GM19193 (cell line): ENCODE measurements around the gene BICD2.

ENCODE experiments used
- POLR2A ChIP-seq: IDR thresholded peaks from 4 replicates; pipeline ENCODE4 v1.6.1; 2011; ENCODE audit not compliant: insufficient read depth, insufficient read length; ENCODE audit errors: extremely low read depth

The BICD2 gene

GRCh38 chr9:92717201-92718085 lies 47.2 kb downstream of the BICD2 start:
- TF ChIP-seq POLR2A, result no peak

DNA sequence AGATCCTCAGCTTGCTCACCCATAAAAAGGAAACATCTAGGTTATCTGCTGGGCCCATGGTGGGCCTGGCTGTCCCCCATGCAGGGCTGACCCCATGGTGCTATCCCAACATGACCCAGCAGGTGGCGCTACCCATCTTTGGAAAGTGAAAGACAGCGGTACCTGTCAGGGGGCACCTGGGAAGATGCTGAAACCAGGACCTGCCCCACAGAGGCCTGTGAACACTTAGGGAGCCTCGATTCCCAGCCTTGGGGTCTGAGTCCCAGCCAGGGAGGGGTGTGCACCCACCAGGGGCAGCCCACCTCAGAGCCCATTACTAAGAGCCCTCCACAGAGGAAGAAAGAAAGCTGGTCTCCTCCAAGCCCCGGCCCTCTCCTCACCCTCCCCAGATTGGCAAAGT lies 48.1 kb downstream of the BICD2 start:
- no peak for TF ChIP-seq POLR2A

GRCh38 chr9:92715488-92716231 lies 49.0 kb downstream of the BICD2 start:
- no peak for TF ChIP-seq POLR2A

DNA sequence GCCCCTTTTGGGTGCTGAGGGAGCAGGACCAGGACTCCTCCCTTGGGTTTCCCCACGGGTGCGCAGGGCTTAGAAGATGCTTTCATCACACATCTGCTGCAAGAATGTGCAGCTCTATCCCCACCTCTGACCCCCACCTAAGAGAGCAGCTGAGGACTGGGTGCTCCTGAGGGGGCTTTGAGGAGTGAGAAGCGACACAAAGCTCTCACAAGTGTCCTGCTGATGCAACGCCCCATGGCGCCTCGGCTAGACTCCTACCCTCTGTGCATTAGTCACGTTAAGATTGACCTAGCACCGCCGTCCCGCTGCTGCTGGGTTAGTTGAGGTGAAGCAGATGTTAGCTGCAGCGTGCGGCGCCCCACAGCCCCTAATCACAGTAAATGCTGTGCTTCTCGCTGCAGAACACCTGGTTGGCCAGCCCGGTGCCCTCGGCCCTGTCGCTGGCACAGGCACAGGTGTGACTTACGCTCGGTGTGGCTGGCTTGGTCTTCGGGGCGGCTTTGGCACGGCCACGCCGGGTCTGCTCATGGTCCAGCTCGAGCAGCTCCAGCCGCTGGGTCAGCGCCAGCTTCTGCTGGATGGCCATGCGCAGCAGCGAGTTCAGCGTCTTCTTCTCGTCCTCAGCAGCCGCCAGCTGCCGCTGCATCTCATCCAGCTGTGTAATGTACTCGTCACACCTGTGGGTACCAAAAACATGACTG lies 49.7 kb downstream of the BICD2 start:
- no peak for TF ChIP-seq POLR2A

DNA sequence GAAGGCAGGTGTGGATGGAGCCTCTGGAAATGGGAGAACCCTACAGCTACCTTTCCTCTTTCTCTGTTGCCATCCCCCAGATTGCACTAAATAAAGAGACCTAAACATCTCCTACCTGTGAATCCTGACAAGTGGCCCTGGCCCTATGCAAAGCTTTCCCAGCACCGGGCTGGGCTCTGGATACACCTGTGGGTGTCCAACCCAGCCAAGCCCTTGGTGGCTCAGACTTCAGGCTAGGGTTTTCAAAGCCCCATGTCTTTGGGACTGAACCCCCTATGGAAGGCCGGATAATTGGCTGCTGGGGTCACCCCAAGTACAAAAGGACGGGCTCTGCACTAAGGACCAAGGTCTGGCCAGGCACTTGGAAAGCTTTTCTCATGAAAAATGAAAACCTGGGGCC lies 50.6 kb downstream of the BICD2 start:
- TF ChIP-seq POLR2A, result no peak

- no peak for TF ChIP-seq POLR2A
These were observed 51.1 kb downstream of the BICD2 start for GRCh38 chr9:92713528-92713927.

DNA sequence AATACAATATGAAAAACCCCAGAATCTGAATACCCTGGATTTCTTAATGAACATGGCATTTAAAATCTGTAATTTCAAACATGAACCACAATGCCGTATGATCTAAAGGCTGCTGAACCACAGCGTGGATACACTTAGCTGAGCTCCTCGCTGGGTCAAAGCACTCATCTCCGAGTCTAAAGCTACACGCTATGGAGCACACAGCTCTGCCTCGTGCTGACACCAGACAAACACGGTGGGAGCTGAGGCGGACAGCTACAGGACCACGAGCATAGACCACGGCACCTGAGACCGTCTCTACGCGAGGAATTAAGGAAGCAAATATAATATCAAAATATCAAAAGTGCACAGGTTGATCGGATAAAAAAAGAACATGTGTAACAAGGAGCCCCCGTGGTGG lies 51.9 kb downstream of the BICD2 start:
- no peak for TF ChIP-seq POLR2A

- TF ChIP-seq POLR2A, result no peak
These were observed 52.8 kb downstream of the BICD2 start for GRCh38 chr9:92711844-92712243.

DNA sequence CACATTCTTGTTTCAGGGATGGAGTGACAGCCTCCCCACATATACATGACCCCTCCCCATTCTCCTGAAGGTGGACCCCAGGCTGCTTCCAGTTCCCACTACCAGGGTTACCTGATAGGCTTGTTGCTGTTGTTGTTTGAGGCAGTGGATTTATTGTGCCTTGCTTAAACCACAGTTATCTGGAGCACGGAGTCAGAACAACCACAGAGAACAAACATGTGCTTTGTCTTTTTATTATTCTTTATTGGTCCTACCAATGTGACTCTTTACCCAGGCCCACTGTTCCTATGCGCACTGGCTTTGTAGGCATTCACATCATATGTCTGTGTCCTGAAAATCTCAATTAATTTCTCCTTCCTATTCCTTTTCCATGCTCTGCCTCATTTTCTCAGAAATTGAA lies 53.5 kb downstream of the BICD2 start:
- TF ChIP-seq POLR2A, result no peak

GRCh38 chr9:92710368-92710767 lies 54.3 kb downstream of the BICD2 start:
- no peak for TF ChIP-seq POLR2A

DNA sequence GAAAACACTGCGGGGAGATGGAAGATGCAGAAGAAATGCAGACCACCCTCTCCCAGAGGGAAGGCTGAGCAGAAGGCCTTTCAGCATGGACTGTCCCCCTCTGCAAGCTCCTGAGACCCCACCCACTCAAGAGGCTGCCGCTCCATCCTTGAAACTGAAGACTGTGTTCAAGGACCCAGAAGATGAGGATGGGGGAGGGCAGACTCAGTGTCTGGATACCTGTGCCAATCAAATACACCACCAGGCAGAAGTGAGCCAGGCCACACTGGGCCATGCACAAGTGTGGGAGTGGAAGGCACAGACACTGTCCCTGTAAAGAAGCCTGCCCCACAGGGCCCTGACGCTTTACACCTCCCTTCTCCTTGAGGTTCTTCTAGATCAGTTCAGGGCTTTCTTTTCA lies 54.7 kb downstream of the BICD2 start:
- TF ChIP-seq POLR2A, result no peak

DNA sequence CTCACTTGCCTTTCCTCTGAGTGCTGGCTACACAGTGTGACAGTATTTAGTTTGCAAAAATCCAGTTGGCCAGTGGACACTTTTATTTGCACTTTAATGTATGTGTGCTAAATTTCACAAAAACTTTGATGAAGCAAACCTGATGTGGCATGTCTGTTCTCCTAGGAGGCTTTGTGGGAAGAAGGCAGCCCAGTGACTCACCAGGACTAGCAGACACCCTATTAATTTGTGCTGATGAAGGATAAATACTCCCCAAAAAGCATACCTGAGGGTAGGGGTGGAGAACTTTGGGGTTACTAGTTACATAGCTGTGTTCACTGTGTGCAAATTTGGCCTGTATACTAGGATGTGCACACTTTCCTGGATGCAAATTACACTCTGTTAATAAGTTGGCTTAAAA lies 55.4 kb downstream of the BICD2 start:
- TF ChIP-seq POLR2A, result no peak

- no peak for TF ChIP-seq POLR2A
These were observed 57.1 kb downstream of the BICD2 start for GRCh38 chr9:92707530-92707929.

DNA sequence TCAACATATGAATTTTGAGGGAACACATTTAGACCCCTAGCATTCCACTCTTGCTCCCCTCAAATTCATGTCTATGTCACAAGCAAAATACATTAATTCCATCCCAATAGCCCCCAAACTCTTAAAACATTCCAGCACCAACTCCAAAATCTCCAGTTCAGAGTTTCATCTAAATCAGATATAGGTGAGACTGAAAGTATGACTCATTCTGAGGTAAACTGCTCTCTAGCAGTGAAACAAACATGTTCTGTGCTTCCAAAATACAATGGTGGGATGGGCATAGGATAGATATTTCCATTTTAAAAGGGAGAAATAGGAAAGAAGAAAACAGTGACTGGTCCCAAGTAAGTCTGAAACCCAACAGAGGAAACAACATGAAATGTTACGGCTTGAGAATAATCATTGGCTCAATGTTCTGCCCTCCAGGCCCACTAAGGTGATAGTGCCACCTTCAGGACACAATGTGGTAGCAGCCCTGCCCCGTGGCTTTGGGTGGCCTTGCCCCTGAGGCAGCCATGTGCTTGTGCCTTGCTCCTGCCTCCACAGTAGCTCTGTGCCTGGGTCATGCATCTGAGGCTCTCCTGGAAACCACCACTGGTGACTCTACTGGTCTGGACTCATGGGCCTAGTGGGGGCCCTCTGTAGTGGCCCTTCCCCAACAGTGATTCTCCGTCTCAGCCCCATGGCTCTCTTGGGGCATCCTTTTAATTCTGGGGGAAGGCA lies 58.3 kb downstream of the BICD2 start:
- no peak for TF ChIP-seq POLR2A

GRCh38 chr9:92704528-92704927 lies 60.1 kb downstream of the BICD2 start:
- TF ChIP-seq POLR2A, result no peak

GRCh38 chr9:92696619-92697018 lies 68.0 kb downstream of the BICD2 start:
- no peak for TF ChIP-seq POLR2A

DNA sequence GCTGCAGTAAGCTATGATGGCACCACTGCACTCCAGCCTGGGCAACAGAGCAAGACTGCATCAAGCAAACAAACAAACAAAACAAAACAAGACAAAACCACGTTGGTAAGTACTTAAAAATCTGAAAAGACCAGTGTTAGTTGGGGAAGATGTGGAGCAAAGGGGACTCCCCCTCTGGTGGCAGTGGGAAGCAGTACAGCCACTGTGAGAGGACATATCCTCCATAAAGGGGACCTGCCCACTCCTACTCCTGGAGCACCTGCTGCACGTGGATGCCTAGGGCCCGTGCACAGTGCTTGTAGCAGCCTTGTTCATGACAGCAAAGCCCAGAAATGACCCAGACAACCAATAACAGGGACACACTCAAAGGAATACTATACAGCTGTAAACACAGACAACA lies 77.7 kb downstream of the BICD2 start:
- TF ChIP-seq POLR2A, result no peak
